ENCODE measurements around the gene HUNK. TPM values are rescaled to one million over a fixed set of nuclear protein-coding genes. Genes with fewer than 3 reads are reported as not detected.

Gene HUNK
- total RNA-seq, 1 donor from 2014 or later = 3.1 TPM

GRCh38 chr21:31877463-31877957 is 4.7 kb downstream of the HUNK start:
- H3K4me3 ChIP-seq (ENCODE audit: low read depth, low read length) = no peak overlapping the region
- no peaks in the 10 kb centered on the region for H3K36me3 ChIP-seq (ENCODE audit: control insufficient read depth, insufficient read depth, low read length)
- H3K27me3 ChIP-seq (ENCODE audit: control insufficient read depth, insufficient read depth, low read length) = peaks cover 25% of the 10 kb centered on the region
- TF ChIP-seq CTCF (IDR thresholded peaks at IDR 0.05; ENCODE audit: insufficient read depth, low read length, poor library complexity, severe bottlenecking) = no peak
- no peak for DNase-seq (ENCODE audit: low read depth)

GRCh38 chr21:31878831-31879230 is 6.0 kb downstream of the HUNK start:
- TF ChIP-seq CTCF (IDR thresholded peaks at IDR 0.05; ENCODE audit: insufficient read depth, low read length, poor library complexity, severe bottlenecking) = no peak
- Histone ChIP-seq H3K36me3 (ENCODE audit: control insufficient read depth, insufficient read depth, low read length) (no peaks in the 10 kb centered on the region), H3K27me3 (ENCODE audit: control insufficient read depth, insufficient read depth, low read length) (peaks cover 18% of the 10 kb centered on the region), H3K4me3 (ENCODE audit: low read depth, low read length) (no peak overlapping the region)
- DNase-seq (ENCODE audit: low read depth) = no peak

DNA sequence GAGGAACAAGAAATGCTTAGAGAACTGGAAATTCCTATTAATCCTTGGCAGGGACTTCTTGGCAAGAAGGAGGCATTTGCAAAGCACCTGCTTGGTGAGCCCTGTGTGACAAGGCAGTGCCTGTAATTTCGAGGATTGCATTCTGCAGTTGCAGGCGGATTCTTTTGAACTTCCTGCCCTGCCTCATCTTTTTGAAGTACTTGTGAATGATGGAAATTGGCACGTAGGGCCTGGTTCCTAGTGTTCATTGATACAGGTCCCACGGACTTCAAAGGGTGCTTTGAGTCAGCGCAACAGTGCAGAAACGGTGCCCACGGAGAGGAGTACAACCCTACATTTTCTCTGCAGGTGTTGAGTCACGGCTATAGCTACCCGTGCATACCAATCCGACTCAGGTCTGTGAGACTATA is 6.4 kb downstream of the HUNK start:
- Histone ChIP-seq H3K27me3 (ENCODE audit: control insufficient read depth, insufficient read depth, low read length) (peaks cover 14% of the 10 kb centered on the region), H3K4me3 (ENCODE audit: low read depth, low read length) (no peak overlapping the region), H3K36me3 (ENCODE audit: control insufficient read depth, insufficient read depth, low read length) (no peaks in the 10 kb centered on the region)
- no peak for DNase-seq (ENCODE audit: low read depth)
- TF ChIP-seq CTCF (IDR thresholded peaks at IDR 0.05; ENCODE audit: insufficient read depth, low read length, poor library complexity, severe bottlenecking) = no peak

- peaks cover 8% of the 10 kb centered on the region for H3K27me3 ChIP-seq (ENCODE audit: control insufficient read depth, insufficient read depth, low read length)
- TF ChIP-seq CTCF (IDR thresholded peaks at IDR 0.05; ENCODE audit: insufficient read depth, low read length, poor library complexity, severe bottlenecking) = no peak
Measured at GRCh38 chr21:31879911-31880310, 7.1 kb downstream of the HUNK start.

DNA sequence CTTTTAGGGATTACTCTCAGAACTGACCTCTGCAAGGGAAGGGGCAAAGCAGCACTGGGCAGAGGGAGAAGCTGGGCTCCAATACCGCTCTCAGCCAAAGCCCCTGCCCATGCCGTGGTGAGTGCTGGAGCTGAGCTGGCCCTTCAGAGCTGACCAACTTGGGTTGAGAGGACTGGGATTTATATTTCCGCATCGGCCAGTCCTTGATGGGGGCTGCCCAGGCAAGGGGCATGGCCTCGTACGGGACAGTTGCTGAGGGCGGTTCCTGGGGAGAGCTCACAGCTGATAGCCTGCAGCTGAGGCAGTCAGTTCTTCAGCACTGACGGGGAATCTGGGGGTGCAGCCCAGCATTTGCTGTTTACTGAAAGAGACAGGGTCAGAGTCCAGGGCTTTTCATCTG is 8.0 kb downstream of the HUNK start:
- Histone ChIP-seq H3K27me3 (ENCODE audit: control insufficient read depth, insufficient read depth, low read length) (peaks cover under 1% of the 10 kb centered on the region), H3K4me3 (ENCODE audit: low read depth, low read length) (no peak overlapping the region), H3K36me3 (ENCODE audit: control insufficient read depth, insufficient read depth, low read length) (no peaks in the 10 kb centered on the region)
- DNase-seq (ENCODE audit: low read depth) = no peak
- TF ChIP-seq CTCF (IDR thresholded peaks at IDR 0.05; ENCODE audit: insufficient read depth, low read length, poor library complexity, severe bottlenecking) = no peak

More at GRCh38 chr21:31879911-31880310, 7.1 kb downstream of the HUNK start:
- DNase-seq (ENCODE audit: low read depth) = no peak
- no peak overlapping the region for H3K4me3 ChIP-seq (ENCODE audit: low read depth, low read length)
- no peaks in the 10 kb centered on the region for H3K36me3 ChIP-seq (ENCODE audit: control insufficient read depth, insufficient read depth, low read length)

GRCh38 chr21:31882711-31883110 is 9.9 kb downstream of the HUNK start:
- Histone ChIP-seq H3K27me3 (ENCODE audit: control insufficient read depth, insufficient read depth, low read length) (no peaks in the 10 kb centered on the region), H3K36me3 (ENCODE audit: control insufficient read depth, insufficient read depth, low read length) (no peaks in the 10 kb centered on the region), H3K4me3 (ENCODE audit: low read depth, low read length) (no peak overlapping the region)
- no peak for DNase-seq (ENCODE audit: low read depth)
- TF ChIP-seq CTCF (IDR thresholded peaks at IDR 0.05; ENCODE audit: insufficient read depth, low read length, poor library complexity, severe bottlenecking) = no peak
